Activated CD8-positive, alpha-beta memory T cell treated with anti-CD3 and anti-CD28 coated beads, Interleukin-2, amount 50 U/mL, for 24 hours (primary cell): ENCODE data around the gene PRKN.

Source experiments
- DNase-seq: peaks from one replicate; pipeline ENCODE4 v3.0.0-alpha.2; 2020; ENCODE audit errors: extremely low read depth

PRKN gene

DNA sequence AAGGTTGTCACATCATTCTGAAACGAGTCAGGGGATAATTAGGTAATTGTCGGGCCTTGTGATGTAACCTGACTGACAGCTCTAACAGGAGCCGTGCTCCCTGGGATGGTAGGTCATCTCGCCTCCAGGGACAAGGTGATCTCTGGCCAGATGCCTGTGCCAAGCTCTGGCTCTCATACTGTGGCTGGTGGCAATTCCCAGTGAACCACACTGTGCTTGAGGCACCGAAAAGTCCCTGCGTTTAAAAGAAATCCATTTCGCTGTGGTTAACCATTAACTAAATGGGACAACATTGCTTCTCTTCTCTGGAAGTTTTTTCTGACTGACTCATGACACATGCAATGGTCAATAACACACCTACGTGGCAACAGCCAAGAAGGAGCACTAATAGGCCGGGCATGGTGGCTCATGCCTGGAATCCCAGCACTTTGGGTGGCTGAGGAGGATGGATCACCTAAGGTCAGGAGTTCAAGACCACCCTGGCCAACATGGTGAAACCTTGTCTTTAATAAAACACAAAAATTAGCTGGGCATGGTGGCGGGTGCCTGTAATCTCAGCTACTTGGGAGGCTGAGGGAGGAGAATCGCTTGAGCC, 669.2 kb downstream of the PRKN start:
- no peak for DNase-seq

DNA sequence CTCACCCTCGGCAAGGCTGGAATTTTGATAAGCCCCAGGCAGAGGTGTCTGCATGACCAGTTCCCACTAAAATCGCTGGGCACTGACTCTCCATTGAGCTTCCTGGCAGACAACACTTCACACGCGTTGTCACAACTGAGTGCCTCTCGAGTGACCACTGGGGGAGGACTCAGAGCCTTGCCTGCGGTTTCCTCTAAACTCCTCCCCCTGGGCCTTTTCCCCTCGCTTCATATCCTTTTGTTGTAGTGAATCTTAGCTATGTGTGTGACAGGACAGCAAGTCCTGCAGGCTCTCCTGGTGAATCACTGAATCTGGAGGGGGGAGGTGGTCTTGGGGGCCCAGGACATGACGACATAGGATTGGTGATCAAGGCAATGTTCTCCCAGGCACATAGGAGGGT, 670.8 kb downstream of the PRKN start:
- DNase-seq: no peak

DNA sequence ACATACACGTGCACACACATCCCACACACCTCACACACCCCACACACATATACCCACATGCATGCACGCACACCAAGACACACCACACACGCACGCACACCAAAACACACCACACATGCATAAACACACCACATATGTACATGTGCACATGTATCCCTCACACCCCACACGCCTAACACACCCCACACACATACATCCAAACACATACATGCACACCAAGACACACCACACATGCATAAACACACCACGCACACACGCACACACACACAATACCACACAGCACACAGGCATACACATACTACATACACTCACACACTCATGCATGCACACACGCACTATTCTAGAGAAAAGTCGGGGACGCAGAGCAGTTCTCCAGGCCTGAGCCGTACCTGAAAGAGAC, 671.5 kb downstream of the PRKN start:
- DNase-seq: no peak

DNA sequence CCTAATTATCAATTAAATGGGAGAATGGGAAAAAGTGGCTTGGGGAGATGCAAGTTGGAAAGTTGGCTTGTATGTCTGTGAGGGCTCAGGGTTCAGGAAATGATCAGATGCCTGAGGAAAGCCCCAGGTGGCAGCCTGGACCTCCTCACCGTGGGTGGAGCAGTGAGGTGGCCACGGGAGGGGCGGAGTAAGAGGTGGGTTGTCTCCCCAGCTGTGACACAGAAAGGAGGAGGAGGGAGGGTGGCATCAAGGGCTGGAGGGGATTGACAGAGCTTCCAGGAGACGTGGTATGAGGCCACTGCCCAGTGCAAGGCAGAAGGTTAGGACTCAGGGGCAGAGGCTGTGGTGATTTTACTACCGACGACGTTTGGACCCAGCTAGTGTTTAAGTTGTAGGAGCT, 672.2 kb downstream of the PRKN start:
- DNase-seq: no peak

DNA sequence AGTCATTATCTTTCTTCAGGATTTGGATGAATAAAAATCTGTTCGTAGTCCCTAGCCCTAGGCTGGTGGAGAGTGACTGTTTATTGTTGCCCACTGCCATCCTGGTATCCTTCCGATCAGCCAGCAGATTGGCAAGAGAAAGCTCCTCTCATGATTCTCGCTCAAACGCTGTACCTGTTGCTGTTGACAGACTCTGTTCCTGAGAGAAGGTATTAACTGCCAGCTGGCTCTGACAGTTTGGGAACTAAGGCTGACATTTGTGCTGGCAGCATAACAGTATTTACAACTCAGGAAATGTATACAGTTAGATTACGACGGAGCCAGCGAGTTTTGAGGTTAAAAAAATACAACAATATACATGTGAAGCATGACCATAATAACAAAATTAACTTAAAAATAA, 674.5 kb downstream of the PRKN start:
- no peak for DNase-seq

- no peak for DNase-seq
Observed at GRCh38 chr6:162050579-162050978, 677.0 kb downstream of the PRKN start.

DNA sequence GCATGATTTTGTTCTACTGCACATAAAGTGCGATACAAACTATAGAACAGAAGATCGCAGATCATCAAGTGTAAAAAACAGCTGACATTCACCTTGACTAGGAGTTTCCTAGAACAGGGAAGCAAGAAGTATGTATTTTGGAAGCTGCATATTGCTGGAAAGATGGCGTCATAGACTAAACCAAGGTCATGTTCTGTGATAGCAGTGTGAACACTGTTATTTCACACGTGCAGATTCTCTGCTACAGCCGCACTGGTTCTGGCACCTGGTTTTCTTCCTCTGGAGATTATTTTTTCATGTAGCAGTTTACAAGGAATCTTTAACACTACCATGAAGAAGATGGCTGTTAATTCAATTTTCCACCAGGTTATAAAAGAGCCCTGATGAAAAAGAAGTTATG, 681.2 kb downstream of the PRKN start:
- DNase-seq: no peak

- no peak for DNase-seq
Observed at GRCh38 chr6:162032620-162033019, 694.9 kb downstream of the PRKN start.

- no peak for DNase-seq
Observed at GRCh38 chr6:162029873-162030576, 697.5 kb downstream of the PRKN start.

DNA sequence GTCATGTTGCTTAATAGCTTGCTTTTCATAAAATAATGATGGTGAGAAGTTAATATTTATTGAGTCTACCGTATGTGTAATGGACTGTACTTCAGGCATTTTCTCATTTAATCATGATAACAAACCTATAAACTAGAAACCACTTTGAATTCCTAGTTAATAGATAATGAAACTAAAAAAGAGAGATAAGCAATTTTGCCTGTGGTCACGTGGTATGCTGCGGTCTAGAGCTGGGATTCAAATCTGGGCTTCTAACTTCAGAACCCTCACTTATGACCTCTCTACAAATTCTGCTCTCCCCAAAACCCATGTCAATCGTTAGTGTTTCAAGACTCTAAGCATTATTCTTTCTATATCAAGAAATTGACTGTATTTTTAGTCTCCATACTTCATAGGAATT, 700.7 kb downstream of the PRKN start:
- no peak for DNase-seq

DNA sequence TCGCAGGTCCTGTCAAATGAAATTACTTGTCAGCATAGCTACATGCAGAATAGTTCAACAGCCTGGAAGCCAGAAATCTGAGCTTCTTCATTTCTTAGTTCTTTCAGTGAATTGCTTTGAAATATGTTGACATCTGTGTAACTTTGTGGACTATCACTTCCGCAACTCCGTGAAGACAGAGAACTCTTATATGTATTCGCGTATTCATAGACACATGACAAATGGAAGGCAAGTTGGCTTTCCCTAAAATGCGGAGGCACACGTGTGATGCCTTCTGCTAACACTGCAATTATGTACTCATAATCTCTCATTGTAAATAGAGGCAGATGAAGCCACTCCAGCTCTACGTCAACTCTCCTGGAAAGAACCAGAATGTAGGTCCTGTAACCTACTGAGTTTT, 701.5 kb downstream of the PRKN start:
- no peak for DNase-seq

GRCh38 chr6:162019349-162019748, 708.2 kb downstream of the PRKN start:
- DNase-seq: no peak

- DNase-seq: no peak
Observed at GRCh38 chr6:162017536-162017935, 710.0 kb downstream of the PRKN start.

- no peak for DNase-seq
Observed at GRCh38 chr6:162014069-162014811, 713.3 kb downstream of the PRKN start.

DNA sequence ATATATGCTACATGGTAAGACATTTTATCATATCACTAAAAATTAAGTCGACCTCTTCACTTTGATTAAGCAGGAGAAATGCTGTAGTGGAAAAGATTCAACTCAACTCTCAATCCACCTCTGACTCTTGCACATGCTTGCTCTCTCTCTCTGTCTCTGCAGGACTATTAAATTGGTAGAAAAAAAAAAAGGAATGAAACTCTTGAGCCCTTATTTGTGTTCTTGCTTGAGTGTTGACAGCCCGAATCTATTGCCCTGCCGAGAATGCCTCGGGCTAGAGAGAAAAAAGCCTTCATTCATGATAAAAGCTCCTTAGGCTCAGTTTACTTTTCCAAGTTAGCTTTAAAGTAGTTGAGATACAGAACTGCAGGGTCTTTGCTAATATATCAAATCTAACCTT, 722.2 kb downstream of the PRKN start:
- DNase-seq: no peak

- DNase-seq: no peak
Observed at GRCh38 chr6:161996783-161997182, 730.8 kb downstream of the PRKN start.

DNA sequence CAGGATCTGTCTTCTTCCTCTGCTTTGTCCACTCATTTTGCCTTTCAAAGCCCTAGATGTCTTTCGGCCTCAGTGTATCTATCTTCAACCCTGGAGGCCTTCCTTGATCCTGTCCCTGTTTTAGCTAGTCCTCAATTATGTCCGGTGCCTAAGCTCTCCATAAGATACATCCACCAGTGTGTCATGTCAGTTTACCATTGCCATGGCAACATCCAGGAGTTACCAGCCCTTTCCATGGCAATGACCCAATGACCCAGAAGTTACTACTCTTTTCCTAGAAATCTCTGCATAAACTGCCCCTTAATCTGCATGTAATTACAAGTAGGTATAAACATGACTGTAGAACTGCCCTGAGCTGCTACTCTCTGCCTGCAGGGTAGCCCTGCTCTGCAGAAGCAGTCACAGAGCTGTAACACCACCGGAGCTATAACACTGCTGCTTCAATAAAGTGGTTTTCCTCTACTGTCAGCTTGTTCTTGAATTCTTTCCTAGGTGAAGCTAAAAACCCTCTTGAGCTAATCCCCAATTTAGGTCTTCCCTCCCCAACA, 741.6 kb downstream of the PRKN start:
- no peak for DNase-seq

DNA sequence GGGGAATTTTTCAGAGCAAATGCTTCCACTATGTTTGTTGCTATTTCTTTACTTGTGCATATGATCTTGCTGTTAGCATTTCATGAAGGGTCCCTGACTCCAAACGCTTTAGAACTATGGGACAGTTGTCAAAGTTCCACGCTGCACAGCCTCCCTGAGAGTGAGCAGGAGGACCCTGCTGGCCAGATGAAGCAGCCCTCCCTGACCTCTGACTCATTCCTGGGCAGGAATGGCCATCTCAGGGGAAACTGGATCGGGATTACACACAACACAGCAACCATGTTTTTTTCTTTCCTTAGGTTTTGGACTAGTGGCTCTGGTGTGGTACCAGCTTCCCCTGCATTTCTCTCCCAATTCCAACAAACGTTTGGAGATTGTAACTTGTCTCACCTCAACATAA, 742.9 kb downstream of the PRKN start:
- DNase-seq: no peak

GRCh38 chr6:161976553-161976952, 751.0 kb downstream of the PRKN start:
- DNase-seq: no peak

DNA sequence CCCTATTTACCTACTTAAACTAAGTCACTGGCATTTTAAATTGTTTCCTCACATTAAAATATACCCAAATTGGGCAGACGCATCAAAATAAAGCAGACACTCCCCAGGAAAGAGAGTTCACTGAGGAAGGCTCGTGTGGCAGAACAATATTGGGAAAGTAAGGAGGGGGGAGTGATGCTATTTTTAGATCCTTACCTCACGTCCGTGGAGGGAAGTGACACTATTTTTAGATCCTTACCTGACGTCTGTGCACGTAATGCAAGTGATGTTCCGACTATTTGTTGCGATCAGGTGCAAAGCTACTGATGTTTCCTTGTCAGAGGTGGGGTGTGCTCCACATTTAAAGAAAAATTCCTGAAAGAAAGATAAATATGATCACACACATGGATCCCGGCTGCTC, 754.5 kb downstream of the PRKN start:
- no peak for DNase-seq

DNA sequence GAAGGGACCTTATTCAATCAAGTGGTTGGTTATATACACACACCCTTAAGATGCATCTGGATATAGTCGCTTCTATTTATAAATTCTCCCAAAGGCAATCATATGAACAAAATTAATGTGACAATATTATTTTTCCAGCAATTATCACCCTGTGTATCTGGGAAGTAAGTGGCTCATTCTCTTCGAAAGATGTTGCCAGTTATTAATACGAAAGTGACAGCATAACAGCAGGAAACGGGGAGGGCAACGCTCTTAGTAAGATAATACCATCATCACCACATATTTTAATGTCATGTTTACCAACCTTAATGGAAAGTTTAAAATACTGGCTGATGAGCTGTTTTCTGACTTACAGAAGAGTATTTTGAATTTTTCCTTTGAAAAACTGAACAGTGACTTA, 756.5 kb downstream of the PRKN start:
- DNase-seq: no peak

DNA sequence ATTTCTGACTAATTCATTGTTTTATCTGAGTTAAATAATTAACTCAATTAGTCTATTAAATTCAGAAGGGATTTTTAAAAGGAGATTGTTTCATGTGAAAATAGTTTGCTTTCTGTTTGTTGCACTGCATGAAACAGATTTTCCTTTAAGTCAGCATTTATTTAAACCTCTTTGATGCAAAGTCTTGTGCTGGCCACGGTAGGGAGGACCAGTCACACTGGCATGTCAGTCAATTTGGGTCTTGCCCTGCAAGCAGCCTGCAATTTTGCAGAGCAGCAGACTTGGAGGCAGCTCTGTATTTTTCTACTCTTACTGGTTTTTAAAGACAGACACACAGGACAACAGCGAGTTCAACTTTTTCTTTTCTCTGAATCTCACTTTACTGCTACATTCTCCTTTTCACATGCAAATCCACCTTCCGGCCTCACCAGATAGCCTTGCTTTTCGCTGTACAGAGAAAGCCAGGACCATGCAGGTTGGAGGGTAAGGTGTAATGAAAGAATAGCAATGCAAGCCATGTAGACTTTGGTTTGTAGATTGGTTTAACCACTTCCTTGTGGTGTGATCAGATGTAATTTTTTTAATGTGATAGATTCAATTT, 763.8 kb downstream of the PRKN start:
- DNase-seq: no peak

- DNase-seq: no peak
Observed at GRCh38 chr6:161963181-161963580, 764.4 kb downstream of the PRKN start.
